ENCODE data around the gene DUOXA1.

Gene DUOXA1

DNA sequence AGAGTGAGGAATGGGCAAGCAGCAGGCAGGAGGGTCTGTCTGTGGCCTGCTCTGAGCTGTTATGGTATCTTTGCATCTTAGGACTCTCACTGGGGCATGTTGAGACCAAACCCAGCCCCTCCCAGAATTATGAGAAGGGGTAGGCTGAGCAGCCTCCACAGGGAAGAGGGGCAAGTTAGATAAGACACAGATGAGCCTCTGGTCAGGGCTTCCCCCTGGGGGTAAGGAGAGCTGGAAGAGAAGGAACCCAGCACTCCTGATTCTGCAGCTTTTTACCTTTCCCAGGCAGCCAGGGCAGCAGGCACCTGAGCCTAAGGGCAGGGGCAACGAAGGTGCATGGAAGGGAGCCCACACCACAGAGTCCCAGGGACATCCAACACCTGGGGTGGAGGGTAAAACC lies 19.4 kb upstream of the DUOXA1 start:
- TF ChIP-seq GABPA (IDR thresholded peaks at IDR 0.05; ENCODE audit: low read depth) (no peak), SPI1 (IDR thresholded peaks at IDR 0.05; ENCODE audit: borderline replicate concordance, low read depth) (no peak), POLR2AphosphoS5 (IDR thresholded peaks at IDR 0.05; ENCODE audit: low read depth) (no peak)
- TF ChIP-seq, protein P1, sequence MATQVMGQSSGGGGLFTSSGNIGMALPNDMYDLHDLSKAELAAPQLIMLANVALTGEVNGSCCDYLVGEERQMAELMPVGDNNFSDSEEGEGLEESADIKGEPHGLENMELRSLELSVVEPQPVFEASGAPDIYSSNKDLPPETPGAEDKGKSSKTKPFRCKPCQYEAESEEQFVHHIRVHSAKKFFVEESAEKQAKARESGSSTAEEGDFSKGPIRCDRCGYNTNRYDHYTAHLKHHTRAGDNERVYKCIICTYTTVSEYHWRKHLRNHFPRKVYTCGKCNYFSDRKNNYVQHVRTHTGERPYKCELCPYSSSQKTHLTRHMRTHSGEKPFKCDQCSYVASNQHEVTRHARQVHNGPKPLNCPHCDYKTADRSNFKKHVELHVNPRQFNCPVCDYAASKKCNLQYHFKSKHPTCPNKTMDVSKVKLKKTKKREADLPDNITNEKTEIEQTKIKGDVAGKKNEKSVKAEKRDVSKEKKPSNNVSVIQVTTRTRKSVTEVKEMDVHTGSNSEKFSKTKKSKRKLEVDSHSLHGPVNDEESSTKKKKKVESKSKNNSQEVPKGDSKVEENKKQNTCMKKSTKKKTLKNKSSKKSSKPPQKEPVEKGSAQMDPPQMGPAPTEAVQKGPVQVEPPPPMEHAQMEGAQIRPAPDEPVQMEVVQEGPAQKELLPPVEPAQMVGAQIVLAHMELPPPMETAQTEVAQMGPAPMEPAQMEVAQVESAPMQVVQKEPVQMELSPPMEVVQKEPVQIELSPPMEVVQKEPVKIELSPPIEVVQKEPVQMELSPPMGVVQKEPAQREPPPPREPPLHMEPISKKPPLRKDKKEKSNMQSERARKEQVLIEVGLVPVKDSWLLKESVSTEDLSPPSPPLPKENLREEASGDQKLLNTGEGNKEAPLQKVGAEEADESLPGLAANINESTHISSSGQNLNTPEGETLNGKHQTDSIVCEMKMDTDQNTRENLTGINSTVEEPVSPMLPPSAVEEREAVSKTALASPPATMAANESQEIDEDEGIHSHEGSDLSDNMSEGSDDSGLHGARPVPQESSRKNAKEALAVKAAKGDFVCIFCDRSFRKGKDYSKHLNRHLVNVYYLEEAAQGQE (IDR thresholded peaks at IDR 0.05; ENCODE audit: insufficient replicate concordance, low read depth), result no peak
- TF ChIP-seq, protein P2, sequence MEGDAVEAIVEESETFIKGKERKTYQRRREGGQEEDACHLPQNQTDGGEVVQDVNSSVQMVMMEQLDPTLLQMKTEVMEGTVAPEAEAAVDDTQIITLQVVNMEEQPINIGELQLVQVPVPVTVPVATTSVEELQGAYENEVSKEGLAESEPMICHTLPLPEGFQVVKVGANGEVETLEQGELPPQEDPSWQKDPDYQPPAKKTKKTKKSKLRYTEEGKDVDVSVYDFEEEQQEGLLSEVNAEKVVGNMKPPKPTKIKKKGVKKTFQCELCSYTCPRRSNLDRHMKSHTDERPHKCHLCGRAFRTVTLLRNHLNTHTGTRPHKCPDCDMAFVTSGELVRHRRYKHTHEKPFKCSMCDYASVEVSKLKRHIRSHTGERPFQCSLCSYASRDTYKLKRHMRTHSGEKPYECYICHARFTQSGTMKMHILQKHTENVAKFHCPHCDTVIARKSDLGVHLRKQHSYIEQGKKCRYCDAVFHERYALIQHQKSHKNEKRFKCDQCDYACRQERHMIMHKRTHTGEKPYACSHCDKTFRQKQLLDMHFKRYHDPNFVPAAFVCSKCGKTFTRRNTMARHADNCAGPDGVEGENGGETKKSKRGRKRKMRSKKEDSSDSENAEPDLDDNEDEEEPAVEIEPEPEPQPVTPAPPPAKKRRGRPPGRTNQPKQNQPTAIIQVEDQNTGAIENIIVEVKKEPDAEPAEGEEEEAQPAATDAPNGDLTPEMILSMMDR (IDR thresholded peaks at IDR 0.05; ENCODE audit: insufficient read depth, low read length), result no peak
- no peaks in the 10 kb centered on the region for H3K27me3 ChIP-seq (ENCODE audit: insufficient read depth, poor library complexity, severe bottlenecking)
- DNase-seq (ENCODE audit: low read depth in 1 of 2, low spot score in 1 of 2), result no peak
- H3K4me3 ChIP-seq (replicated peaks; ENCODE audit: insufficient read depth, low read length), result no peak overlapping the region
- no peak overlapping the region for H3K27ac ChIP-seq (replicated peaks)

DNA sequence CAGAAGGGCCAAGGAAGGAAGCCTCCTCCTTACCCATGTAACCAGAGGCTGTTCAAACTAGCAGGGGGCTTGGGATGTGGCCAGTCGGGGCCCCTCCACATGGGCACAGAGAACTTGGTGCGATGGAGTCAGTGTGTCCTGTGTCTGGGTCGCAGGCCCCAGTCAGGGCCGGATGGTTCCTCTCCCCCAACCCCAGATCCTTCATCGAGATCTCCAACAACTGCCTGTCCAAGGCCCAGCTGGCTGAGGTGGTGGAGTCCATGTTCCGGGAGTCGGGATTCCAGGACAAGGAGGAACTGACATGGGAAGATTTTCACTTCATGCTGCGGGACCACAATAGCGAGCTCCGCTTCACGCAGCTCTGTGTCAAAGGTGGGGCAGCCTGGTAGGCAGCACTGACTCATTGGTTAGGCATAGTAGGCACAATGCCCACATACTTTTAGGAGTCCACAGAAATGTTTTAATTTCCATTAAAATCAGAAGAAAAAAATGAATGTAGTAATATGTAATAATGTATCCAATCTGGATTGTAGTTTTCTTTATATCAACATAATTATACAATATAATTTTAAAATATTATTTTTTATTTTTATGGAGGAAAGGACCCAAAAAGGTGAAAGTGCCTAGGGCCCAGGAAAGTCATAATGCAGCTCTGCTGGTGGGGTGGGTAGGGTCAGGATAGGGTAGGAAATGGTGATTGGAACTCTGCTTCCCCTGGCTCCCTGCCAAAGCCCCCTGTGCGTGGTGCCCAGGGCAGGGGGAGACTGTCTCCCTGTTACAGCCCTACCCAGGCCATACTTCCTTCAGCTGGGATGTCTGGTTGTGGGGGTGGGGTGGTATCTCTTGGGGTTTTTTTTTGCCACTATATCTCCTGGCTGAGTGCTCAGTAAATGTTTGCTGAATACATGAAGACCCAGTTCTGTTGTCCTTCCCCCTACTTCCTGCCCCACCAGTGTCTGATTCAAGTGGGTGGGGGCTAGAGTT lies 18.7 kb upstream of the DUOXA1 start:
- Histone ChIP-seq H3K27ac (replicated peaks) (no peak overlapping the region), H3K27me3 (ENCODE audit: insufficient read depth, poor library complexity, severe bottlenecking) (no peaks in the 10 kb centered on the region), H3K4me3 (replicated peaks; ENCODE audit: insufficient read depth, low read length) (no peak overlapping the region)
- TF ChIP-seq, protein P2 (IDR thresholded peaks at IDR 0.05; ENCODE audit: insufficient read depth, low read length), result no peak
- no peak for TF ChIP-seq POLR2AphosphoS5 (IDR thresholded peaks at IDR 0.05; ENCODE audit: low read depth)
- no peak for TF ChIP-seq SPI1 (IDR thresholded peaks at IDR 0.05; ENCODE audit: borderline replicate concordance, low read depth)
- no peak for TF ChIP-seq GABPA (IDR thresholded peaks at IDR 0.05; ENCODE audit: low read depth)
- TF ChIP-seq, protein P1 (IDR thresholded peaks at IDR 0.05; ENCODE audit: insufficient replicate concordance, low read depth), result no peak
- no peak for DNase-seq (ENCODE audit: low read depth in 1 of 2, low spot score in 1 of 2)

DNA sequence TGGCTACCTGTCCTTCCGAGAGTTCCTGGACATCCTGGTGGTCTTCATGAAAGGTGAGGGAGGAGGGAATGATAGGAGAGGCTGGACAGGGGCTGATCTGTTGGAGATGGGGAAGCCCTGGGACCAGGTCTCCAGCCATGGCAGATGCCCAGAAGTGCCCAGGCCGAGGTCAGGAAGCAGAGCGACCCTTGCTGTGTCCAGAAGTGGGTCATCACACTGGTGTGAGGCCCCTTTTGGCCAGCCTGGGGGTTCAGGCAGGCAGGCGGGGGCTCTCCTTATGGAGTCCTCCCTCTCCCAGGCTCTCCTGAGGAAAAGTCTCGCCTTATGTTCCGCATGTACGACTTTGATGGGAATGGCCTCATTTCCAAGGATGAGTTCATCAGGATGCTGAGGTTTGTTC lies 17.9 kb upstream of the DUOXA1 start:
- no peak overlapping the region for H3K4me3 ChIP-seq (replicated peaks; ENCODE audit: insufficient read depth, low read length)
- H3K27me3 ChIP-seq (ENCODE audit: insufficient read depth, poor library complexity, severe bottlenecking), result no peaks in the 10 kb centered on the region
- TF ChIP-seq POLR2AphosphoS5 (IDR thresholded peaks at IDR 0.05; ENCODE audit: low read depth) (no peak), SPI1 (IDR thresholded peaks at IDR 0.05; ENCODE audit: borderline replicate concordance, low read depth) (no peak), GABPA (IDR thresholded peaks at IDR 0.05; ENCODE audit: low read depth) (no peak)
- TF ChIP-seq, protein P2 (IDR thresholded peaks at IDR 0.05; ENCODE audit: insufficient read depth, low read length), result no peak
- TF ChIP-seq, protein P1 (IDR thresholded peaks at IDR 0.05; ENCODE audit: insufficient replicate concordance, low read depth), result no peak
- H3K27ac ChIP-seq (replicated peaks), result no peak overlapping the region
- no peak for DNase-seq (ENCODE audit: low read depth in 1 of 2, low spot score in 1 of 2)
